GM19328 (cell line): ENCODE results near the gene ITPR3.

Source experiments
- ATAC-seq: cut with Tn5 transposase; IDR thresholded peaks from one replicate; pipeline ENCODE4 v1.9.1; 2021; ENCODE audit warnings: mild to moderate bottlenecking, moderate library complexity; ENCODE audit not compliant: unreplicated experiment

ITPR3 gene

GRCh38 chr6:33711140-33712129, 90.3 kb downstream of the ITPR3 start, which contains the start of gene UQCC2:
UQCC2 (minus strand) TSS chr6:33711700; CDS start chr6:33711686, 14 bp downstream.
- ATAC-seq = peak; percentile 67

GRCh38 chr6:33712914-33713313, 91.8 kb downstream of the ITPR3 start:
- ATAC-seq = no peak

- ATAC-seq = no peak
These were observed 92.7 kb downstream of the ITPR3 start for GRCh38 chr6:33713786-33714185.

DNA sequence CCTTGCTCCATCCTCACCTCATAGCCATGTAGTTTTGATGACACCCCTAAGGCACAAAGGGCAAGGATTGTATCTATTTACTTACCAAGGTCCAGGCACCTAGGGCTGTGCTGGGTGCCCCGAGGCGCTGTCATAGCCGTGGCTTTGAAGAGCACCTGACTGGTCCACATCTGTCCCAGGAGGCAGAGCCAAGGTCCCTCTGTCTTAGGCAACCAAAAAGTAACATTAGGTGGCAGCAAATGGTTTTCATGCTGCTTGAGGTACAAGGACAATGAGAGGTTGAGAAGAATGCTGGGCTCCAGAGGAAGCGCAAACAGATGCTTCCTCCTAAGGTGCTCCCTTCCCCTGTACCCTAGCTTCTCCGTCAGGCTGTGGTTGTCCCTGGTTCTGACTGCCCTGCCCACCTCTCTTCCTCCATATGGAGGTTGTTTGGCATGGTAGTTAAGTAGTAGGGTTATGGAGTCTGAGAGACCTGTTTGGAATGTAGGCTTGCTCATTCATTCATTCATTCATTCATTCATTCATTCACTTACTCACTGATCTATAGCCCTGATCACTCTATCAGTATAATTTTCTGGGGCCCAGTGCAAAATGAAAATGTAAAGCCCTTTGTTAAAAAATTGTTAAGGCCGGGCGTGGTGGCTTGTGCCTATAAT, 93.4 kb downstream of the ITPR3 start:
- no peak for ATAC-seq

GRCh38 chr6:33716379-33716778, 95.3 kb downstream of the ITPR3 start:
- ATAC-seq = no peak

GRCh38 chr6:33716890-33717632, 95.9 kb downstream of the ITPR3 start:
- no peak for ATAC-seq

DNA sequence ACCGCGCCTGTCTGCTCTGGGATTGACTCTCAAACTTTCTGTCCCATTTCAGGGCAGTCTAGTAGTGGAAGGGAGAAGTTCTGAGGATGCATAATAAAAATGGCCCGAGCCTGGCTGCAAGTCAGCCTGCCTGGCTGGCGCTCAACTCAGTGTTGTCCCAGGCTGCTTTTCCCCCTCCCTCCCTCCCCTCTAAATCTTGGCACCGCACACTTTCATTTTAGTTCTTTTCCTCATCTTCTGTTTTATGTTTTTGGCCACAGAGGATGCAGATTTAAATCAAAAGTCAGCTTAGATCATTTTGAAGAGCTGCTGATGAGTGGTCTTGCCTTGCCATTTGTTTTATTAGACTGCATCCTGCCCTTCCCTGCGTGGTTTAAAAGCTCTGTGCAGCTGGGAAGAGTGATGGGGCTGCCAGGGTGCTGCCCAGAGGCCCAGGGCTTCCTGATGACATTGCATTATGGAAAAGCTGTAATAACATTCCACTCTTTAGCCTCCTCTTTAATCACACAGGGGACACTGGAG, 96.9 kb downstream of the ITPR3 start:
- no peak for ATAC-seq

DNA sequence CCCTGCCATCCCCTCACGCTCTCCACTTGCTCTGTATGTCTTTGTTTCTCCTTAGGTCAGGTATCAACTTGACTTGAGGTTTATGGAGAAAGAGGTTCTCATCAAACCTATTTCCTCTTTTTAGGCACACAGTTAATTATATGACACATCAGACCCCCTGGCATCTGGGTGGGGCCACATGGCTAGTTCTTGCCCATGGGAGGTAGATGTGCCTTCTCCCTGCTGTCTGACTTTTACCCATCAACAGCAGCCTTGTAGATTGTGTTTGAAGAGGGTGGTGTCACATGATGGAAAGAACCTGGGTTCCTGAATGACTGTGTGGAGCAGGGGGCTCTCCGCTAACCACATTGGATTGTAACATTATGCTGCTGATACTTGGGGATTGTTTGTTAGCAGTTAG, 97.6 kb downstream of the ITPR3 start:
- ATAC-seq = no peak

DNA sequence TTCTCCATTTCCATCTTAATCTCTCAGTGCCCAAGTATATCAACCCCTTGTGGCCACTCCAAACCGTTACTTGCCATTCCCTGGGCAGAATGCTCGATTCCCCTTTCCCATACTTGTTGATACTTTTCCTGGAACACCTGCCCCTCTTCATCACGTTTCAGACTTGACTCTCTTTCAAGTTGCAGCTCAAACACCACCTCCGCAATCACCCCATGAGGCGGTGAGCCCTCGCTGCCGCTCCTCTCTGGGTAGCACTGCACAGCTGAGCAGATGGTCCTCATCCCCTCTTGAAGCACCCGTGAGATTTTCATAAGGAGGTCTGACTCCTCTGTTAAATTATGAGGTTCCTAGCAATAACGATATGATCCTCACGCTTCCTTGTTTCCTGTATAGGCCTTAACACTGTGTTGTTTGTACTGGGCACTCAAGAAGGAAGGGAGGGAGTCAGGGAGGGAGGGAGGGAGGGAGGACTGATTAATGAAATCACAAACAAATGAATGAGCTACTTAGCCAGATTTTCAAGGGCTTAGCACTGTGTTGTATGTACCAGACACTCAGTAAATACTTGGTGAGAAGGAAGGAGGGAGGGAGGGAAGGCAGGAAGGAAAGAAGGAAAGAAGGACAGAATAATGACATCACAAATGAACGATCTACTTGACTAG, 98.3 kb downstream of the ITPR3 start:
- no peak for ATAC-seq

DNA sequence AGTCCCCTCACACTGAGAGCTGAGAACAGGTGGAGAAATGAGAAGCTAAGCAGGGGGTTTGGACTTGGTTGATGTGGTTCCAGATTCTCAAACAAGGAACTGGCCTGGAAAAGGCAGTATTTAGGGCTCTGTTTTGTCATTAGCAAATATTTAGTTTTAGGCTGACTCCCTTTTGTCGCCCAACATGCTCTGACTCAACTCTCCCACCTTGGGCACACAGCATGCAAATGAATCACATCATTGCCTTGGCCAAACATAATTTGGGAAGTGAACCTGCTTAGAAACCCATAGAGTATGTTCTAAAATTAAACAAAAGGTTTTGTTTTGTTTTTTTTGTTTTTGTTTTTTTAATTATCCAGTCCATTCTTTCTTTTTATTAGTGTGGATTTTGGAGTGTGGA, 99.9 kb downstream of the ITPR3 start:
- no peak for ATAC-seq

GRCh38 chr6:33721508-33721907, 100.4 kb downstream of the ITPR3 start:
- no peak for ATAC-seq

DNA sequence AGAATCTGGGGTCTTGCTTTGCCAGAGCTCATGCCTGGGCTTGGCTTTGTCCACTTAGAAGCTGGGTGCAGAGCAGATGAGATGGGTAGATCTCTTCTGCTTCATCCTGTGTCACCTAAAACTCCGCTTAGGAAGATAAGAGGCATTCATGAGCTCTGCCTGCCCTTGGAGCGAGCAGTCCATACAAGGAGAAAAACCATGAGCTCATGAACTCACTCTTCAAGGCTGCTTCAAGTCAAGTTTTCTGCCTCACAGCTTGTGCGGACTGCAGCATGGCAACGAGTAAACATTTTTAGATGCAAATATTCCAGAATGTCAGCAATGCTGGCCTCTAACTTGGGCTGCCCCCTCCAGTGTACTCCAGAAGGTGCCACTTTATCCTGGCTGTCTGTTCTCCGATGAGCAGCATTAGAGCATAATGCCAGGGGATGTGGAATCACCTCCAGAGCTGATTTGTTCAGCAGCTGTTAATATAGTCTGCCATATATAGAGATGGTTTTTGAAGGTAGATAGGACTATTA, 101.0 kb downstream of the ITPR3 start:
- ATAC-seq = no peak

- no peak for ATAC-seq
These were observed 102.4 kb downstream of the ITPR3 start for GRCh38 chr6:33723371-33724085.

GRCh38 chr6:33724102-33725023, 103.2 kb downstream of the ITPR3 start:
- no peak for ATAC-seq

DNA sequence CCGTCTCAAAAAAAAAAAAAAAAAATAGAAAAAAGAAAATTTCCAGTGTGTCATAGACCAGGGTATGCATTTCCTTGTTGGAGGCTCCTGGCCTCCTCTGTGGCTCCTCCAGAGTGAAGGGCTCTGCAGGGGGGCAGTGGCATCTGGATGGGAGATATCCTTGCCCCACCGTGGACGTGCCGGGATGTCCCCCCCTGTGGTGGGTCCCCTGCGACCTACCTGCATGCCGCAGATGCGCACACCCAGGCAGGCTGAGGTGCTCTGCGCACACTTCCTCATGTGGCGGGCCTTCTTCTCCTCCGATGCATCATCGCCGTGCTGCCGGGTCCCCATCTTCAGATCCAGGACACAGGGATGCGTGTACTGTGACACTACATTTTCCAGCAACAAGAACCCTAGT, 104.1 kb downstream of the ITPR3 start:
- no peak for ATAC-seq

DNA sequence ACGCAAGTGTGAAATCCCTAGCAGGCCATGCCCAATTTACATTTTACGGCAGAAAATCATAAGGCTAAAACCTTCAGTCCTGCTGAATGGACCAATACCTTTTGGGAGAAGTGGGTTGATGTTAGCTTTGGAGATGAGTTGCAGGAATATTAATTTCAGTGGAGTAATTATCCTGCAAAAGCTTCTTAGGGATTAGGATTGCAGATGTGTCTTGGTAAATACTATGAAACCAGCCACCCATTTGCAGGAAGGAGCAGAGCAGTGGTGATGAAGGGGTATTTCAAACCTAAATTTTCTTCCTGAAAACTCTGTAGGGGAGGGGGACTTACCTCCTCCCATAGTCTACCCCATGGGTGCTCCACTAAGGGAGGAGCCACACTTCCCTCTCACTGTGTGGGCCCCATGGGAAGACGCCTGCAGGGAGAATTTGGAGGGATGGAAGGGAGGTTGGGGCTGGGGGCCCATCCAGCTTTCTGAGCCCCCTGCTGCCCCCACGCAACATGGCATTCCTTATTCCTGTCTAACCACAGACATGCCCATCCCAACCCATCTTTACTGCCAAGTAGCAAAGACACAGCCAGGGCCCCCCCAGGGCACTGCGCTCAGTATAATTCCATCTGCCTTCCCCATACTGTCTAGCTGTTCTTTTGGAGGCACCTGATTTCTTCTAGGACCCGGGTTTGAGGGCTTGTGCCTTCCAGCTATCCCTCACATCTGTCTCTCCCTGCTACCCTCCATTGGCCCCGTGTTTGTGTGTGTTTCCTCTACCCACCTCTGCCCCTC, 105.0 kb downstream of the ITPR3 start:
- no peak for ATAC-seq

DNA sequence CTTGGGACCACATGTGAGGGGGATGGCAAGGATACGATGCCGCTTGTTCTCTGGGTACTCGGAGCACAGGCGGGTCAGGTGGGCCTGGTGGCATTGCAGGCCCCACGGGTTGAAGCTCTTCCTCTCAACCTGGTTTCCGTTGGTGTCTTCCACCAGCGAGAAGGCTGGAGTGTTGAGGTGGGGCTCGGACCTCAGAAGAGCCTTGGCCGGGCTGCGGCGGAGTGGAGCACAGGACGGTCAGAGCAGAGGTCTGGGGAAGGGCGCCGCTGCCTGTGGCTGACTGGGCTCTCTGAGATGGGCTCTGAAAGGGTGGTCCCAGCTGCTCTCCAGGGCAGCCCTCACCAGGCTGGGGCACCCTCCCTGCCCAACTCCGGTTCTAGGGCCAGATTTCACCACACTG, 105.6 kb downstream of the ITPR3 start:
- ATAC-seq = no peak

DNA sequence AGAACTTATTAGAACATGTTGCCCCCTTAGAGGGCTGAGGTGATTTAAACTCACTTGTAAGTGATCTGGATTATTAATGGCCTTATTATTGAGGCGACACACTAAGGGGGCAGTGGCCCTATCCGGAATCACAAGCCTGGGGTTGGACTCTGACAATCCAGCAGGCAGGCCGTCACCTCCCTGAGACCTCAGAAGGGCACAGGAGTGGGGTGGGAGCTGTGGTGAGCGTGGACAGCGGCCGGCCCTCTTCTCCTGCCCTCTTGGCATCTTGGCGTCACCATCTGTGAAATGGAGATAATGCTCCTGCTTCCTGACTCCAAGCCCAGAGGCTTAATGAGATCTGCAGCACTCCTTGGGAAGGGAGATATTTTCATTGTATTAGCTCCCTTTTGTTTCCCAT, 106.0 kb downstream of the ITPR3 start:
- no peak for ATAC-seq
